ENCODE measurements around the gene WDR20.

Gene WDR20

DNA sequence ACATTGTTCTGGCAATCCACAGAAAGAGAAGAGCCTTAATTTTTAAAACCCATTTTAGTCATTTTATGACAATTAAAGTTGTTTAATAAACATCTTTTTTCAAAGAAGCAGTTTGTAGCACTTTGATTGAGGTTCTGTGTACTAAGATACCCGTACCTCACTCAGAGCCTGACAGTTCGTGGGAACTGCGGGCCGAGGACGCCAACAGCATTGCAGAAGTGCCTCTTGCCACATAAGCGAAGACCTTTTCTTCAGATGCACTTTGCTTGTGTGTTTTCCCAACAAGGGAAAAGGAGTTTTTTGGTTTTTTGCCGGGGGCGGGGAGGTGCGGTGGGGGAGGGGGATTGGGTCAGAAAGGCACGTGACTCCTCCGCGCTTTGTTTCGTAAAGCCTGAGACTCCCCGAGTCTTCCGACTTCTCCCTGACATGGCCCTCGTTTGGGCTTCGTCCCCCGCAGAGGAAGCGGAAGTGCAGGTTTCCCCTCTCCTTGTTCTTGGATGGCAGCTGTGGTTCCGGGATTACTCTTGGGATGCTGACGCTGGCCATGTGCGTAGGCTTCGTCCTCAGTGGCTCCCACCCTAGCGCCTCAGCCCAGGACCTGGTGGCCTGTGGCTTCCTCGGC, 70.8 kb downstream of the WDR20 start:
- no peak for TF ChIP-seq CTCF (conservative IDR thresholded peaks at IDR 0.05)
- H3K27ac ChIP-seq = no peak overlapping the region

- no peak overlapping the region for H3K27ac ChIP-seq
- TF ChIP-seq CTCF (conservative IDR thresholded peaks at IDR 0.05) = no peak
Observed at GRCh38 chr14:102211240-102211639, 71.5 kb downstream of the WDR20 start.

- no peak overlapping the region for H3K27ac ChIP-seq
- no peak for TF ChIP-seq CTCF (conservative IDR thresholded peaks at IDR 0.05)
Observed at GRCh38 chr14:102212356-102212755, 72.7 kb downstream of the WDR20 start.

GRCh38 chr14:102212845-102213244, 73.1 kb downstream of the WDR20 start:
- TF ChIP-seq CTCF (conservative IDR thresholded peaks at IDR 0.05) = no peak
- H3K27ac ChIP-seq = no peak overlapping the region

- no peak for TF ChIP-seq CTCF (conservative IDR thresholded peaks at IDR 0.05)
- H3K27ac ChIP-seq = peak overlapping the region; percentile 76
Observed at GRCh38 chr14:102213470-102213869, 73.8 kb downstream of the WDR20 start.

GRCh38 chr14:102213984-102214658, 74.4 kb downstream of the WDR20 start:
- peak overlapping the region; percentile 76 for H3K27ac ChIP-seq
- TF ChIP-seq CTCF (conservative IDR thresholded peaks at IDR 0.05) = peak; percentile 40

DNA sequence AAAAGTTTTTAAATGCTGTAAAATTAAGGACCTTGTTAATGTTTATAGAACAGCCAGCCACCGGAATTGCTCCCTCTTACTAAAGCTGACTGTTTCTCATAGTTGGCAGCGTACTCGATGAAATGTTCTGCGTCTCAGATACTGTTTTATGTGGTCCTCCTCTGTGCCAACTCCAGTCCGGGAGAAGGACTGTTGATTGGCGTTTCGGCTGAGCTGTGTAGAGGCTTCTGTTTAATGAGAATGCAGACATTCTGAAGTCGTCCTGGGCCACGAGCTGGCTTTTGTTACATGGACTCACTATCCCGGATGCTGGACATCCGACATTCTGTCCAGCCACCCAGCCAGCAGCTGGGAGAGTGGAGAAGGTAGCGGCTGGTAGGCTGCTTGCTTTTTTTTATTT, 75.4 kb downstream of the WDR20 start:
- no peak for TF ChIP-seq CTCF (conservative IDR thresholded peaks at IDR 0.05)
- peak overlapping the region; percentile 76 for H3K27ac ChIP-seq
